HG02763 (cell line): ENCODE results near the gene CSTPP1.
"Not testable (repeated sequence)": the region's sequence is repeated elsewhere in the genome, so short reads cannot be mapped to it uniquely, and the experiment has no call there.

Source experiments
- ATAC-seq: cut with Tn5 transposase; IDR thresholded peaks from one replicate; pipeline ENCODE4 v1.9.1; 2021; ENCODE audit warnings: mild to moderate bottlenecking, moderate library complexity; ENCODE audit not compliant: unreplicated experiment

The CSTPP1 gene

DNA sequence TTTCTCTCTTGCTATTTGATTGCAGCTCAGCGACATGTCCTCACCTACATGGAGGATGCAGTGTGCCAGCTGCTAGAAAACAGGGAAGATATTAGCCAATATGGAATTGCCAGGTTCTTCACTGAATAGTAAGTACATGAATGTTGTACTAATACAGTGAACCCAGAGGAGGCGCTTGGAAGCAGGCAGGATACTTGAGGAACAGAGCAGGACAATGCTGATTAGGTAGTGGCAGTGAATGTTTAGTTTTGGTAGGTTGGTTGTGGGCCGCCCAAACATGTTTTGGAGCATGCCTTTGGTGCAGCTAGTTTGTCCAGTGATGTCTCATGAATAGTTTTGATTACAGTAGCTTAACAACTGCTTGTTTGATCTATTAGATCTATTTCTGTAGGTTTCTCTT lies 50.6 kb downstream of the CSTPP1 start:
- ATAC-seq, result no peak

DNA sequence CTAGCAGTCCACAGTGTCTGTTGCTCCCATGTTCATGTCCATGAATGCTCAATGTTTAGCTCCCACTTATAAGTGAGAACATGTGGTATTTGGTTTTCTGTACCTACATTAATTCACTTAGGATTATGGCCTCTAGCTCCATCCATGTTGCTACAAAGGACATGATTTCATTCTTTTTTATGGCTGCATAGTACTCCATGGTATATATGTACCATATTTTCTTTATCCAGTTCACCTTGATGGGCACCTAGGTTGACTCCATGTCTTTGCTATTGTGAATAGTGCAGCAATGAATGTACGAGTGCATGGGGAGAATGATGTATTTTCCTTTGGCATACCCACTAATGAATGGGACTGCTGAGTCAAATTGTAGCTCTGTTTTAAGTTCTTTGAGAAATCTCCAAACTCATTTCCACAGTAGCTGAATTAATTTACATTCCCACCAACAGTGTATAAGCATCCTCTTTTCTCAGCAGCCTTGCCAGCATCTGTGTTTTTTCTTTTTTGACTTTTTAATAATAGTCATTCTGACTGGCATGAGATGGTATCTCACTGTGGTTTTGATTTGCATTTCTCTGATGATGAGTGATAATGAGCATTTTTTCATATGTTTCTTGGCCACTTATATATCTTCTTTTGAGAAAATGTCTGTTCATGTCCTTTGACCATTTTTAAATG lies 53.4 kb downstream of the CSTPP1 start:
- ATAC-seq, result not testable (repeated sequence)

DNA sequence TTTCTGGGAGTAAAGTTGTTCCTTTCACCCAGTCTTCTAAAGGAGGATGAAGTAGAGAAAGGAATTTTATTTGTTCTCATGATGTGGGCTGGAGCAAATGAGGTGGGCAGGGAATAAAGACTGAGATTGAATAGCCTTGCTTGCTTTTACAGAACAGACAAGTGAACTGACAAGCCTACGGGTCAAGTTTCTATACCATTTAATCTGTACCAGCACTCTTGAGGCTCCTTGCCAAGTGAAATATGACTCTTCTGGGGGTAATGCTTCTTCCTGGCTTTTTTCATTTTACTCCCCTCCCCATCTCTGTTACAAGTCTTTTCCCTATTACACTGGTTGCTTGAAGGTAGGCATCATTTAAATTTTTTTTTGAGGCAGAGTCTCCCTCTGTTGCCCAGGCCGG lies 54.8 kb downstream of the CSTPP1 start:
- no peak for ATAC-seq

DNA sequence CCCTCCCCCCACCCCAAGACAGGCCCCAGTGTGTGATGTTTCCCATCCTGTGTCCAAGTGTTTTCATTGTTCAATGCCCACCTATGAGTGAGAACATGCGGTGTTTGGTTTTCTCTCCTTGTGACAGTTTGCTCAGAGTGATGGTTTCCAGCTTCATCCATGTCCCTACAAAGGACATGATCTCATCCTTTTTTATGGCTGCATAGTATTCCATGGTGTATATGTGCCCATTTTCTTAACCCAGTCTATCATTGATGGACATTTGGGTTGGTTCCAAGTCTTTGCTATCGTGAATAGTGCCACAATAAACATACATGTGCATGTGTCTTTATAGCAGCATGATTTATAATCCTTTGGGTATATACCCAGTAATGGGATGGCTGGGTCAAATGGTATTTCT lies 55.8 kb downstream of the CSTPP1 start:
- ATAC-seq, result not testable (repeated sequence)

DNA sequence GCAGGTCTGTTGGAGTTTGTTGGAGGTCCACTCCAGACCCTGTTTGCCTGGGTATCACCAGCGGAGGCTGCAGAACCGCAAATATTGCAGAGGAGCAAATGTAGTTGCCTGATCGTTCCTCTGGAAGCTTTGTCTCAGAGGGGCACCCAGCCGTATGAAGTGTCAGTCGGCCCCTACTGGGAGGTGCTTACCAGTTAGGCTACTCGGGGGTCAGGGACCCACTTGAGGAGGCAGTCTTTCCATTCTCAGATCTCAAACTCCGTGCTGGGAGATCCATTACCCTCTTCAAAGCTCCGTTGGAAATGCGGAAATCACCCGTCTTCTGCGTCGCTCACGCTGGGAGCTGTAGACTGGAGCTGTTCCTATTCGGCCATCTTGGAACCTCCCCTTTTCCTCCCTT lies 61.2 kb downstream of the CSTPP1 start:
- not testable (repeated sequence) for ATAC-seq

DNA sequence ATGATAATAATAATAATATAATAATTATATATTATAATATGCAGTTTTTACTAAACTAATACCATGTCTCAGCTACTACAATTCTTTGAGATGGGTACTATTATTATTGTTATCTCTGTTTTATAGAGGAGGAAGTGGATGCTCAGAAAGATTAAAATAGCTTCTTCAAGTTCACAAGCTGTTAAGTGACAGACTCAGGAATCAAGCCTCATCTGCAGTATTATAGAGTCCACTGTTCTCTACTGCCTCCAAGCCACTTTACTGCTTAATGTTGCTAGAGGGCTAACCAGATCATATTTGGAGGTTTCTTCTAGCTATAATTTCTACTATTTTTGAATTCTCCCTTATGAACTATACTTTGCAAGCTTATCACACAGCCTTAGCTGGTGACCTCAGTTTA lies 62.7 kb downstream of the CSTPP1 start:
- no peak for ATAC-seq

DNA sequence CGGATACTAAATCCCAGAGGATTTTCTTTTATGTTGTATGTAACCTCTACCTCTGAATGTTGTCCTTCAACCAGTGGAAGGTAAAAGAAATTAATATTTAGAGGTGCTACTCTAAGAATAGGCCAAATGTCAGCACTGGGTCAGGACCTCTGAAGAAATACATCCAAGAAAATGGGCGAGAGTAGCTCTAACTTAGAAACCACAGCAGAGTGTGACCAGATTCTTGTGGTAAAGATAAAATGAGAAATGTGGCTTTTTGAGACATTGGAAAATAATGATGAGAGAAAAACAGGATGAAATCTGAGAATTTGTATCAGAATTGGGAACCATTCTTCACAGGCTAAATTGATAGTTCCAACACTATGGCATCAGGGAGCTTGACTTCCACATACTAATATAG lies 63.5 kb downstream of the CSTPP1 start:
- ATAC-seq, result no peak

DNA sequence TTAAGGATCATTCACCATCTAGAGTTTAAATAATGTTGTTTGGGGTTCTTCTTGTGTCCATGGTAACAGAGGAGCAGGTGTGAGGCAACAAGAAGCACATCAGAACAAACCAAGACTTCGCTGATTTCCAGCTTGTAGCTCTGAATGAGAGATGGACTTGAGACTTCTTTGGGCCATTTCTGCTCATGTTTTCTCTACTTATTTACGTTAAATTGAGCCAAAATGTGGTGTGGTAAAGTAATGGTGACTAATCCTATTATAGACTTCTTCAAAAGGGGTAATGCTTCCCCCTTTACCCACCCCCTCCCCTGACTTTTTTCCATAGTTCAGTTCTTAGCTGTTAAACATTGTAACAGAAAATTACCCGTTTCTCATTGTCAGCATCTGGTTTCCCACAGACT lies 65.2 kb downstream of the CSTPP1 start:
- no peak for ATAC-seq

DNA sequence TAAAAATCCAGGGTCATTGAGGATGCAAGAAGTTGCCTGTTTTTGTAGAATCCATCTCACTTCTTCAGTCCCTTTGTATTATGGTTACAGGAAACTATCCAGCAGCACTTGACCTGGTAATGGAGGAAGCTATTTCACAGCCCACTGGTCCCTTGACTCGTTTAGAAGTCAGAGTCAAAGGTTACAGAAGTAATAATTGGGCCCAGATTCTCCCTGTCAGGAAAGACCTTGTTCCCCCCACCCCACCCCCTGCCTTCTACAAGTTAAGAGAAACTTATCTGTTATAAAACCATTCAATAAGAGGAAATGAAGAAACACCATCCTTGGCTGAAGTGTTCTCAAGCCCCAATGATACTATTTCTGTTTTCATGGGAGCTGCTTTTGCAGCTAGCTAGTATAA lies 65.8 kb downstream of the CSTPP1 start:
- no peak for ATAC-seq

DNA sequence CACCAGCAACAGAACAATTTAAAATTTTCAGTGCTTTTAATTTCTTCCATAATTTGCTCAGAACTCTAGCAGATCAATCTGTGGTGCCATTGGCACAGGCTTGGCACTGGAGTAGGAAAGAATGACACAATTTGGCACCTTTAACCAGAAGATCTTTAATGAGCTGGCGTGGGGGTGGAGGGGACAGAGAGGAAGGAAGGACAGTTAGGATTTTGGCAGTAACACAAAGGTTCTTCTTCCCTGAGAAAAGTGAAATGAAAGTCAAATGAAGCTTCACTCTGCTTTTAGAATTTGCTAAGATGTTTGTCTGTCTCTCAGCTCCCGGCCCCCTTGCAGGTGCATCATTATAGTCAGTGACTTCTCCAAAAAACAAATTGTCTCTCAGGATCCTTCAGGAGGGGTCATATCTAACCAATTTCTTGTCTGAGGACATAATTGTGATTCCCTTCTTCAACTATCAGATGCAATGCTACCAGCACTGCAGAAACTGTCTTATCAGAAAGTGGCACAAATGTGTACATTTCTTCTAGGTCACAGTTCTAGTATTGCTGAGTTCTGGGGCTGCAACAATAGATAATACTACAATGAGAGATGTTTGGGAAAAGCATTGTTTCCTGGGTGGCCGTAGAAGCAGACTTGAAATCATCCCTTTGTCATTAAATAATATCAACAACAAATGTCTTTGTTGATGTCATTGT lies 66.8 kb downstream of the CSTPP1 start:
- ATAC-seq, result no peak

DNA sequence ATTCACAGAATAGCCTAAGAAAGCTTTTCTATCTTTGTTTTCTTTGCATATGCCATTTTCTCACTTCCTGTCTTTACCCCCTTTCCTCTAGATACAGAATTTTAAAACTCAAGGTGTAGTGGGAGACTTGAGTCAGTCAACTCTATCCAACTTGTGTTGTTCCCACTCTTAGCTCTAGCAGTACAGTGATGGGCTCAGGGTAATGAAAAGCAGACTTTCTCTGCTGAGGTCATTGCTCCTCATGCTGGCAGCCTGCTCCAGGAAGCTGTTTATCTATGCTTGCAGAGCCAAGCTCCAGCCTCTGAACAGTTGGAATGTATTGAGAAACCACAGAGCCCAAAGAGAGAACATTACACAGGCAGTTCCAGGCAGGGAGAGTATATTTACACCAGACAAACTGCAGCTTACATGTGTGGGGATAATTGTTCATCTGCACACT lies 68.1 kb downstream of the CSTPP1 start:
- ATAC-seq, result no peak

DNA sequence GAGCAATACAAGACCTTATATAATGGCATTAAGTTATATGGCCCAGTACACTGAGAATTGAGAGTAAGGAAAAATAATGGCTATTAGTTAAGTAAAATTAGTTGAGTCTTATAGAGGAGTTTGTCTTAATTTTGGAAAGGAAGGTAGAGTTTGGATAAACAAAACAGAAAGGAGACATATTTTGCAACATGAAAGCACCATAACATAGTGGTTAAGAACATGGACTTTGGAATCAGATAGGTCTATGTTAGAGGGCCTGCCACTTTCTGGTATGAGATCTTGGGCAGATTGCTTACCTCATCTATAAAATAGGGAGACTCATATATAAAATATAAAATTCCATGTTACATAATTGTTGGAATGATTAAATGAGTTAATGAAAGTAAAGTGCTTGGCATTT lies 68.9 kb downstream of the CSTPP1 start:
- no peak for ATAC-seq

DNA sequence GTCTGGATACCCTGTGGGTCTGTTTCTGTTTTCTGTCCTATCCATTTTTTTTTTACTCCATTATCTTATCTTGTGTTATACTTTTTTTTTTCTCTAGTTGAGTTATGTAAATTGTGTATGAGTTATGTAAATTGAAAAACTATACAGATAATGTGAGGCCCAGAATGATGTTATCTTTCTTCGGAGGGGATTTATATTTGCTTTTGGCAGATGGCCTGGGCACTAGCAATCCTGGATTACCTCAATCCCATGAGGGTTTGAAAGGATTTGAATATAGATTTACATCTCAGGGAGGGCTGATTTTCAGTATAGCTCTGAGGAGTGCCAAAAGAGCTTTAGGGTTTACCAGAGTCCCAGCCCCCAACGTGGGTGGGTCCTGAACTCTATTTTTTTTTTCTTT lies 71.0 kb downstream of the CSTPP1 start:
- no peak for ATAC-seq

DNA sequence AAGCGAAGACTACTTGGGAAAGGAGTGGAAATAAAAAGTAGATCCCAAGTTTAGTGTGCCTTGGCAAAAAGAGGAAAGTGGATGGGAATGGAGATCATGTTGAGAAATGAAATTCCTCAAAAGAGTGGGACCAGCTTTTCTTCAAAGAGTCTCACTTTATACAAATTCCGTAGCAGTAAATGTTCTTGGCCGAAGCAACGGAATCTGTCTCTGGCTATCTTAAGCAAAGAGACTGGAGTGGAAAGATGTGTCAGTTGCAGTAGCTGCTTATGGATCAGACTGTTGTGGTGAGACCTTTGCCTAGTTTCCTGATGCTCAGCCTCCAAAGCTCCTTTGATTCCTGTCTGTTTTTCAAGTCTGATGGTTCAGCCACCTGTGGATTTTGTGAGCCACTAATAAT lies 73.6 kb downstream of the CSTPP1 start:
- no peak for ATAC-seq

DNA sequence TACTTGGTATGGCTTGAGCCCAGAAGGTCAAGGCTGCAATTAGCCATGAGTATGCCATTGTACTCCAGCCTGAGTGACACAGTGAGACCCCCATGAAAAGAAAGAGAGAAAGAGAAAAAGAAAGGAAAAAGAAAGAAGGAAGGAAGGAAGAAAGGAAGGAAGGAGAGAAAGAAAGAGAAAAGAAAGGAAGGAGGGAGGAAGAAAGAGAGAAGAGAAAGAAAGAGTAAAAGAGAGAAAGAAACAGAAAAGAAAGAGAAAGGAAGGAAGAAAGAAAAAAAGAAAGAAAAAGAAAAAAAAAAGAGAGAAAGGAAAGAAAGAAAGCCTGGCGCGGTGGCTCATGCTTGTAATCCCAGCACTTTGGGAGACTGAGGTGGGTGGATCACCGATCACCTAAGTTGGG lies 77.5 kb downstream of the CSTPP1 start:
- ATAC-seq, result no peak

DNA sequence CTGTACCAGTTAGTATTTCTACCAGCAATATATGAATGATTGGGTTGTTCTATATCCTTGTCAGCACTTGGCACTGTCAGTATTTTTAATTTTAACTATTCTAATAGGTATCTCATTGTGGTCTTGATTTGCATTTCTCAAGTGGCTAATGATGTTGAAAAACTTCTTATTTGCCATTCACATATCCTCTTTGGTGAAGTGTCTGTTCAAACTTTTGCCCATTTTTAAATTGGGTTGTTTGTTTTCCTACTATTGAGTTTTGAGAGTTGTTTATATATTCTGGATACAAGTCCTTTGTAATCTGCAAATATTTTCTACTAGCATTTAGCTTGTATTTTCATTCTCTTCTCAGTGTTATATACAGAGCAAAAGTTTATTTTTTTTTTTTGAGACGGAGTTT lies 82.1 kb downstream of the CSTPP1 start:
- ATAC-seq, result no peak

DNA sequence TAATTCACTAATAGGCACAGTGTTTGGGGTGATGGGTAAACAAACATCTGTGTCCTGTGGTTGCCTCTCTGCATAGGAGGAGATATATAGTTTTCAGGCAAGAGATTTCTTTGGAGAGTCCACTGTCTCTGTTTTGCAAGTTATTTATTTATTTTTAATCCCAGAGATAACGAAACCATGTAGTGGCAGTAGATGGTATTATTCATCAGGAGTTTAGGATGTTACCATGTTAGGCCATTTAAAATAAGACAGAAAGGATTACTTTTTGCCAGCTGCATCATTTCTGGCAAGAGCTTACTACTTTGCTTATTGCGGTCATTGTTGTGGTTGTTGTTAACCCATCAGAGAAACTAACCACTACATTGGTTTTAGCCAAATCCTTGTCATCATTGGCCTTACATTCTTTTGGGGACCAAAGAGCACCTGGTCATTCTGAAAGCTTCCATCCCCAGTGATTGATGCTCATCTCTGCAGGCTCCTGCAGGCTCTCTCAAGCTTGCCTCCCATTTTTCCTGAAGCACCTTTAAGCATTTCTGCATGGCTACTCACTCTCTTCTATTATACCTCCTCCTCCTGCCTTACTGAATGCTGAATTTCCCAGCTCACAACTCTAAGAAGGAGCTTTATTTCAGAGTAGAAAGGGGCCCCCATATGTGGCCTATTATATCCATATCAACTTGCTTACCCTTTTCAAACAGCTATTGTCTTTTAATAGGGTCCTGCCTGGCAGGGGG lies 84.4 kb downstream of the CSTPP1 start:
- ATAC-seq, result no peak

DNA sequence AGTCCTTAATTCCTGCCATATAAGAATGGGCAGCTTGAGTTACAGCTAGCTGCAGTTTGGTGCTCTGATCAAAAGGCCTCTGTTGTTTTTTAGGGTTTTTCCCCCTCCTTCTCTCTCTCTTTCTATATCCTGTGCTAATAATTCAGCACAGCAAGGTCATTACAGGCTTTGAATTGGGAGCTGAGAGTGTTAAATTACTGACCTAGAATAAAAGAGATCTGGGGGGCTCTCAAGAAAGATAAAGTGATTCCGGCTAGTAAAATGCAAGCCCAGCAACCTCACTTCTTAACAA lies 84.9 kb downstream of the CSTPP1 start:
- ATAC-seq, result no peak

DNA sequence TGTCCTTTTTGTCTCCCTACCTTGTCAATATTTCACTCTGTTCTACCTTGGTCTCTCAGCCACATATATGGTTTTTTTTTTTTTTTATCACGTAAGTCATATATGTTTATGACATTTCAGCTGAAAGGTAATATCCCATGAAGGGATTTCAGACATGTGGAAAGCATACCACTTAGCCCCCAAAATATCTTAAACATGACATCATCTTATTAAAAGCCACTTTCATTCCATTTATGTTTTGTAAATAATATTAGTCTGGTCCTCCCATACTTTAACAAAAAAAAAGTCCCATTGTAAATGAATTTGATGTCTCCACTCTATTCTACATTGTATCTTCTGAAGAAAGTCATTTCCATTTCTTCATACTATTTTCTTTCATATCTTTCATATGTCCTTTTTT lies 85.4 kb downstream of the CSTPP1 start:
- no peak for ATAC-seq

DNA sequence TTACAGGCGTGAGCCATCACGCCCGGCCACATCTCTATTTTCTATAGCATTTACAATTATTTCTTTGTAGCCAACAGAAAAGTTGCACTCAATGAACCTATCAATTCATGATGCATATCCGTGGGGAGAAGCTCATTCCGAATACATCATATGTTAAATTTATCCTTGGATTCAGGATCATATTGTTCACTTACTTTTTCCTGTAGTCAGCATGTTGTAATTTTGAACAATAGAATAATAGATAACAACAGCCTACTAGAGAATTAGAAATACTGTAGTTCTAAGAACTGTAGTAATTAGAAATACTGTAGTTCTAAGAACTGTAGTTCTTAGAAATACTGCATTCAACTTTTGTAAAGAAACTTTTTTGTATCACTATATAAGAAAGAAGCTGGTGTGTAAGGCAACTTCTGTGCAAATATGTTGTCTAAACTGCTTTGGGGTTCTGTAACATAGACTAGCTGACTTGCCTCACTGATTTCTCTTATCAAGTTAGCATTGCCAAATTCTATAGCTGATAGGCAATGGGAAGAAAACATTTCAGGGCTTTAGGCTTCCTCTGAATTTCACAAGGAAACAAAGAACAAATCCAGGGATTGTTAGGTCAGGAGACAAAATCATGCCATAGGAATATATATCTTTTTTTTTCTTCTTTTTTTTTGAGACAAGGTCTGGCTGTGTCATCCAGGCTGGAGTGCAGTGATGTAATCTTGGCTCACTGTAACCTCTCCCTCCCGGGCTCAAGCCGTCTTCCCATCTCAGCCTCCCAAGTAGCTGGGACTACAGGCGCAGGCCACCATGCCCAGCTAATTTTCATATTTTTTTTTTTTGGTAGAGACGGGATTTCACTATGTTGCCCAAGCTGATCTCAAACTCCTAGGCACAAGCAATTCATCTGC lies 91.9 kb downstream of the CSTPP1 start:
- no peak for ATAC-seq

DNA sequence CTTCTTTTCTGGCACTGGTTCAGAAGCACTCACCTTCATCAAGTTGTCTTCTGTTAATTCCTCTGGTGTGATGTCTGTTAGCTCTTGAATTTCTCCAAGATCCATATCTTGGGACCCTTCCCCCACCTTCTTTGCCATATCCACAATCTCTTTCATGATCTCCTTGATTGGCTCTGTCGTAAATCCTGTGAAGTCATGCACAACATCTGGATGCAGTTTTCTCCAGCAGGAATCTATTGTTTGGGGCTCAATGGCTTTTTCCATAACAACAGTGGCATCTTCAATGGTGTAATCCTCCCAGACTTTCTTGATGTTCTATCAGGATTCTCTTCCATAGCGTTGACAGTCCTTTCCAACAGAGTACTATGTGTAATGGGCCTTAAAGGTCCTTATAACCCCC lies 96.9 kb downstream of the CSTPP1 start:
- no peak for ATAC-seq
